ENCODE measurements around the gene STXBP2.

GRCh38 chr19:7625763-7626372 is 11.0 kb upstream of the STXBP2 start:
- TF ChIP-seq, protein P1, sequence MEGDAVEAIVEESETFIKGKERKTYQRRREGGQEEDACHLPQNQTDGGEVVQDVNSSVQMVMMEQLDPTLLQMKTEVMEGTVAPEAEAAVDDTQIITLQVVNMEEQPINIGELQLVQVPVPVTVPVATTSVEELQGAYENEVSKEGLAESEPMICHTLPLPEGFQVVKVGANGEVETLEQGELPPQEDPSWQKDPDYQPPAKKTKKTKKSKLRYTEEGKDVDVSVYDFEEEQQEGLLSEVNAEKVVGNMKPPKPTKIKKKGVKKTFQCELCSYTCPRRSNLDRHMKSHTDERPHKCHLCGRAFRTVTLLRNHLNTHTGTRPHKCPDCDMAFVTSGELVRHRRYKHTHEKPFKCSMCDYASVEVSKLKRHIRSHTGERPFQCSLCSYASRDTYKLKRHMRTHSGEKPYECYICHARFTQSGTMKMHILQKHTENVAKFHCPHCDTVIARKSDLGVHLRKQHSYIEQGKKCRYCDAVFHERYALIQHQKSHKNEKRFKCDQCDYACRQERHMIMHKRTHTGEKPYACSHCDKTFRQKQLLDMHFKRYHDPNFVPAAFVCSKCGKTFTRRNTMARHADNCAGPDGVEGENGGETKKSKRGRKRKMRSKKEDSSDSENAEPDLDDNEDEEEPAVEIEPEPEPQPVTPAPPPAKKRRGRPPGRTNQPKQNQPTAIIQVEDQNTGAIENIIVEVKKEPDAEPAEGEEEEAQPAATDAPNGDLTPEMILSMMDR (IDR thresholded peaks at IDR 0.05; ENCODE audit: poor library complexity), result no peak
- TF ChIP-seq EZH2 (IDR thresholded peaks at IDR 0.05; ENCODE audit: borderline replicate concordance), result no peak
- no peak for TF ChIP-seq EZH2phosphoT487 (IDR thresholded peaks at IDR 0.05; ENCODE audit: low read depth, severe bottlenecking, unreplicated experiment)
